Fibroblast of mammary gland (primary cell): ENCODE results near the gene TMPRSS12.
A peak's percentile ranks its signal among the peaks of the same experiment; 100 is the strongest.
"Not testable (repeated sequence)": the region's sequence is repeated elsewhere in the genome, so short reads cannot be mapped to it uniquely, and the experiment has no call there.

ENCODE experiments used
- DNase-seq: peaks from one replicate; pipeline ENCODE4 v3.0.0-alpha.2; 2010; ENCODE audit warnings: low read depth
- H3K4me3 ChIP-seq: 2 replicates; pipeline ENCODE4 v1.5.1; 2011; ENCODE audit warnings: low read depth, mild to moderate bottlenecking, low read length, moderate library complexity; ENCODE audit not compliant: control insufficient read depth
- CTCF ChIP-seq: conservative IDR thresholded peaks from 2 replicates; pipeline ENCODE4 v1.5.1; 2011; ENCODE audit warnings: low read depth, low read length, inconsistent platforms; ENCODE audit not compliant: control insufficient read depth, insufficient read depth

TMPRSS12 gene

GRCh38 chr12:50924131-50924438 is 81.4 kb downstream of the TMPRSS12 start:
- TF ChIP-seq CTCF = no peak
- peak overlapping the region; percentile 41 for H3K4me3 ChIP-seq
- DNase-seq = no peak

GRCh38 chr12:50924439-50925341 is 82.0 kb downstream of the TMPRSS12 start:
- DNase-seq = peak; percentile 98
- H3K4me3 ChIP-seq = peak overlapping the region; percentile 64
- TF ChIP-seq CTCF = no peak

- H3K4me3 ChIP-seq = peak overlapping the region; percentile 64
- no peak for TF ChIP-seq CTCF
- no peak for DNase-seq
These were observed 82.6 kb downstream of the TMPRSS12 start for GRCh38 chr12:50925342-50925651.

GRCh38 chr12:50925920-50926319 is 83.2 kb downstream of the TMPRSS12 start:
- DNase-seq = no peak
- H3K4me3 ChIP-seq = peak overlapping the region; percentile 64
- no peak for TF ChIP-seq CTCF

GRCh38 chr12:50926415-50926814 is 83.7 kb downstream of the TMPRSS12 start:
- peak overlapping the region; percentile 64 for H3K4me3 ChIP-seq
- no peak for DNase-seq
- no peak for TF ChIP-seq CTCF

GRCh38 chr12:50926932-50927331 is 84.2 kb downstream of the TMPRSS12 start:
- not testable (repeated sequence) for DNase-seq
- peak overlapping the region; percentile 64 for H3K4me3 ChIP-seq

GRCh38 chr12:50927356-50927755 is 84.6 kb downstream of the TMPRSS12 start:
- peak overlapping the region; percentile 64 for H3K4me3 ChIP-seq
- no peak for DNase-seq
- TF ChIP-seq CTCF = no peak
